Heart left ventricle (tissue), 13 donors: ENCODE data around the gene F12.

Experiments
- CTCF ChIP-seq, 12 donors: fragments of 200-600 bp; sonication (generic) in 4 of 12; IDR thresholded peaks; one replicate each; pipeline versions ENCODE4 v1.5.0 to v1.8.0; 2018 to 2022; ENCODE audit warnings: antibody characterized with exemption in 12 of 12, mild to moderate bottlenecking in 5 of 12
- POLR2A ChIP-seq, 2 donors: fragments of 450-650 bp; IDR thresholded peaks; one replicate each; pipeline ENCODE4 v1.6.1; 2017; ENCODE audit warnings: antibody characterized with exemption in 2 of 2, mild to moderate bottlenecking in 2 of 2, moderate library complexity in 2 of 2
- donor health status: ischemic (EF 13 %, LVEDD 7.1; RV severe dilation, severe dysfunction).
- donor health status: DM: no; HTN: yes; CAD: no.
- donor health status: DM: no; HTN: no; CAD: no.
- donor health status: ischemic (EF 25% LVEDD 6.9; RV normal size, moderate dysfunction).
- donor health status: ischemic (EF 25% LVEDD 5.7; RV mildly dilated, moderate dysfunction).
- donor health status: ischemic (EF 35%, LVEDD 5.7; RV mildly dilated, moderate dysfunction).
- donor health status: nonischemic (EF 11% LVEDD 7.7; RV severe dilation, severe dysfunction).
- donor health status: DM: yes; HTN: yes; CAD: no.
- donor health status: PGD.
- donor health status: ischemic (EF 29% LVEDD 5.4; RV normal size, mild dysfunction).
- donor health status: nonischemic (EF 23%, LVEDD 6.1; RV moderate dilation, normal function).

- TF ChIP-seq CTCF (IDR thresholded peaks at IDR 0.05) (no peak), POLR2A (IDR thresholded peaks at IDR 0.05) (no peak)
Observed at GRCh38 chr5:177362292-177362609, 47.1 kb downstream of the F12 start.
